PC-3 (cell line): ENCODE data around the gene SCMH1.

Experiments
- CTCF ChIP-seq: fragments of 300-600 bp; sonication (generic); conservative IDR thresholded peaks from 2 replicates; pipeline ENCODE4 v1.5.1; 2017; ENCODE audit warnings: antibody characterized with exemption, low read depth, mild to moderate bottlenecking, low read length
- EZH2 ChIP-seq: fragments of 300-600 bp; sonication (generic); IDR thresholded peaks from one replicate; pipeline ENCODE4 v1.6.1; 2017; ENCODE audit warnings: antibody characterized with exemption, mild to moderate bottlenecking, low read length; ENCODE audit not compliant: unreplicated experiment
- EZH2phosphoT487 ChIP-seq: fragments of 300-600 bp; sonication (generic); IDR thresholded peaks from 2 replicates; pipeline ENCODE4 v1.6.1; 2018; ENCODE audit warnings: mild to moderate bottlenecking, antibody characterized with exemption, low read length, borderline replicate concordance

- no peak for TF ChIP-seq CTCF
- TF ChIP-seq EZH2 = no peak
- TF ChIP-seq EZH2phosphoT487 = no peak
These were observed 141.9 kb downstream of the SCMH1 start for GRCh38 chr1:41100170-41100569.
